Stimulated activated CD4-positive, alpha-beta T cell treated with anti-CD3 and anti-CD28 coated beads, TNF-alpha, amount 100 ng/mL, for 1 hour (primary cell): Measurements from ENCODE around the gene PCSK6.
"Not testable (repeated sequence)": the region's sequence is repeated elsewhere in the genome, so short reads cannot be mapped to it uniquely, and the experiment has no call there.

Experiments
- DNase-seq, 3 donors: peaks; one replicate each; pipeline ENCODE4 v3.0.0-alpha.2; 2020; ENCODE audit warnings: low read depth in 3 of 3, low spot score in 1 of 3

PCSK6 gene

DNA sequence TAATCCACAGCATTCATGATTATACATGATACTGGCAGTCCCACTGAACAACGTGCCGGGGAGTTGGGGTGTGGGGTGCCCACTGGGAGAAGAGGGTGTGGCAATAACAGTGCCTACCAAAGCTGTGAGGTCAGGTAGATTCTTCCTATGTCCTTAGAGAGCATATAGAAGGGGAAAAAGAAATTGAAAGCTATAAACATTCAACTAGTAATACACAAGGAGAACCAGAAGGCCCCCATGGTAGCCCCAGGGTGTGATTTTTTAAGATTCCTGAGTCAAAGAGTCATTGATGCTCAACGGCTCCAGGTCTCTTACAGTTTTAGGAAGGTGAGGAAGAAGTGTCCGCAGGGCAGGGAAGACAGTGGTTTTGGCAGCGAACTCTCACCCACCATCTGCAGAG lies 25.8 kb downstream of the PCSK6 start:
- not testable (repeated sequence) for DNase-seq

DNA sequence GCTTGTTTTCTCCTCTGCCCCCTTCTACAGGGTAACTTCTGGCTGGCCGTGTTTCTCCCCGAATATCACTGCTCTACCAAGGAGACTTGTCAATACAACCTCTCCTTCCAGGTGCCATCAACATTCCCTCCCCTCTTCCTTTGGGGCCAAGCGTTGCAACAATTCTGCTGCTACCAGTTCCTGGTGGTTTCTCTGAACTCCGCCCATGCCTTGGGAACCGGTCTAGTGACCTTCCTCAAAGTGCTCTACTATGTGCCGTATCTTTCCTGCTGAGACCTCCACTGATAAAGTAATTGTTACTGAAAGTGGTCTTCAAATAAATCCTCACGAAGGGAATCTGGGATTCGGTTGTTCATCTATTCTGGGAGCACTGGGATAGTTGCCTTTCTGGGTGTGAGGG lies 26.2 kb downstream of the PCSK6 start:
- no peak for DNase-seq

DNA sequence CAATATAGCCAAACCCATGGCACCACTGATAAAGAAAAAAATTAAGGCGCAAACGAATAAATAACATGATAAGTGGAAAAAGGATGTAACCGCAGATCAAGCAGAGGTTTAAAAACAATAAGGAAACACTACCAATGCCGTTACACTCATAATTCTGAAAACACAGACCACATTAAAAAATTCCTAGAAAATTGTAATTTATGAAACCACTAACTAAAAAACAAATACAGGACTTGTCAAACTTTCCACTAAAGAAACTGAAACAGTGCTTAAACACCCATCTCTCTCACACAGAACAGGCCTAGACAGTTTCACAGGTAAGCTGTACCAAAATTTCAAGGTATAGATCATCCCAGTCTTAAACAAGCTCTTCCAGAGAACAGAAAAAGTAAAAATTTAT lies 28.4 kb downstream of the PCSK6 start:
- no peak for DNase-seq

DNA sequence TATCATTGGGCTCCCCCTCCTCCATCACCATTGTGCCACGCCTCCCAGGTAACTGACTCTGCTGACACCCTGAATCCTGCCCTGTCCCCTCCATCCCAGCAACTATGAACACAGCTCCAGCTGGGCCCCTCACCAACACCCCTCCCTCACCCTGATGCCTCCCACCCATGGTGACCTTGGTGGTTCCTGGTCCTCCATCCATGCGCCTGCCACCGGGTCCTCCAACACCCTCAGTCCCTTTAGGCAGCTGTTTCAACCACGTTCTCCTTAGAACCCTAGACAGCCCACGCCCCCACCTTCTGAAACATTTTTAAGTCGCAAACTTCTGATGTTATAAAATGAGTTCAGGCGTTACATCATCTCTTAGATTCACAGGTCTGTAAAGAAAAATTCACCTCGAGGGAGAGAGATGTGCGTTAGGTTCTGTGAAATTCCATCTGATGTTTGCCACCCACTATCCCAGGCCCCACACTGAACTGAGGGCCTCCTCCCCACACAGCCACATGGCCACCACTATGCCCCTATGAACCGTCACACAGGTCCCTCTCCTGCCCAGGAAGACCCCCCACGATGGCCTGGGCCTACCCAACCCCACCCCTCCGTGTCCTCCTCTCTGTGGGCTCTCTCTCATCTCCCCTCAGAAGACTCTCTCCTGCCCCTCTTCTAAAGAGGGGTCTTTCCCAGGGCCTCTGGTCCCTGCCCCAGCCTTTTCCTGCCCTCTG lies 29.8 kb downstream of the PCSK6 start:
- no peak for DNase-seq

DNA sequence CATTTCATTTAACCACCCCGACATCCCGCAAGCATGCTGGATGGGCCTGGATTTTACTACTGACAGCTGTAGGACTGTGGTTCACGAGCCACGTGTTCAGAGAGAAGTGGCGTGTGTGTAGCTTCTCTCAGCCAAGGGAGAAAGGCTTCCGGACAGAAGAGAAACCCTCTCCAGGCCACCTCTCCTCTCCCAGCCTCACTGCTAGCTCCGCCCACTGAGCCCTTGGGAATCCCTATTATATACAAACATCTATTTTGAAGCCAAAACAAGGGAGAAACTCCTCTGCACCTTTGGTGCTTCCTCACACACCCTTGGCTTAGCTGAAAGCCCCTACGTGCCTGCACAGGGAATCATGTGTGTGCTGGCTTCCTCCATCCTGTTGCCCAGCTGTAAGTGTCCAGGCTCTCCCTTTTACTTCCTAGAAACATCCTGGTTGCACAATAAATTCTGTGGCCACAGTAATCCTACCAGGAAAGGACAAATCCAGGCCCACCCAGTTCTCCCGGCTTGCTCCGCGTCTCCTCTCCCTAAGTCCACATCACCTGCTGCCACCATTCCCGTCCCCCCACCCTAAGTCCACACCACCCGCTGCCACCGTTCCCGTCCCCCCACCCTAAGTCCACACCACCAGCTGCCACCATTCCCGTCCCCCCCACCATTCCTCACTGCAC lies 30.5 kb downstream of the PCSK6 start:
- DNase-seq: no peak

DNA sequence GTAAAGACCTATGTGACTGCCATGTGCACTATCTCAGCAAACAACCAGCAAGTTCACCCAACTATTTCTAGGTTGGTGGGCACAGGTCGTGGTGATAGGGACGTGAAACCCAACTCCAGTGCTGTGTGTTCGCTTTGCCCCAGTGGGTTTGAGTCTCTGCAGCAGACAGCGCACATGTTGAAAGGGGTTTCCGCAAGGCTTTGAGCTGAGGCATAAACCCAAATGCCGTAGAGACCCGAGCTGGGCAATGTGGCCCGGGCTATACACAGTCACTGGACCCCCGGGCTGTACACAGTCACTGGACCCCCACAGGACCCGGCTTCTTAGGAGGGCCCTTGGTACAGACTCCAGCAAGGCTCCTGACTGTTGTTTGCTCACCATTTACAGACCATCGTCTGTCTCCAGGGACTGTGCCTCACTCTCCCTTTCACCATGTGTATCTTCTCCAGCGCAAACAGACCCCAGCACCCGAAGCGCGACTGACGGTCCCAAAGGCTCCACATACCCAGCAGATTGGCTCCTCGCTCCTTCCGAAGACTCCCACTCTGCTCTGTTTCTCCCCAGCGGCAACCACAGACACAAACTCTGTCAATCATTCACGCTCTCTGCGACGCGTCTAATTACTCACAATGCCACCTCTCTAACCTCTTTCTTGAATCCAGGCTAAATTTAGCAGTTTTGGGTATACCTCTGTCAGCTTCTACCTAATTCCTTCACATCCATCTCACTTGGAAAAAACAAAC lies 31.2 kb downstream of the PCSK6 start:
- no peak for DNase-seq

DNA sequence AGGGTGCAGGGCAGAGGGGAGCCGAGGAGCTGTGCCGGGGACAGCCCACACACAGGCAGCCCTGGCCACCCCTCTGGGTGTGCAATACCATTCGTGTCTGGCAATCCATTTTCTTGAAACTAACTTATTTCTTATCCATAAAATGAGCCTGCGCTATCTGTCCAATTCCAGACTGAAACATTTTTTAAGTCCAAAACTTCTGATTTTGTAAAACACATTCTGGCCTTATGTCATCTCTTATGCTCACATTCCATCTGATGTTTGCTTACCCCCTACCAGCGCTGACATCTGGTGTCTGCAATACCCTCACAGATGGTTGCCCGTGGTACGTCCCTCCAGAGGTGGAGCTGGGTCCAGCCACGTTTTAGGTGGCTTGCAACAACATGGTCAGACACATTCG lies 31.8 kb downstream of the PCSK6 start:
- no peak for DNase-seq

DNA sequence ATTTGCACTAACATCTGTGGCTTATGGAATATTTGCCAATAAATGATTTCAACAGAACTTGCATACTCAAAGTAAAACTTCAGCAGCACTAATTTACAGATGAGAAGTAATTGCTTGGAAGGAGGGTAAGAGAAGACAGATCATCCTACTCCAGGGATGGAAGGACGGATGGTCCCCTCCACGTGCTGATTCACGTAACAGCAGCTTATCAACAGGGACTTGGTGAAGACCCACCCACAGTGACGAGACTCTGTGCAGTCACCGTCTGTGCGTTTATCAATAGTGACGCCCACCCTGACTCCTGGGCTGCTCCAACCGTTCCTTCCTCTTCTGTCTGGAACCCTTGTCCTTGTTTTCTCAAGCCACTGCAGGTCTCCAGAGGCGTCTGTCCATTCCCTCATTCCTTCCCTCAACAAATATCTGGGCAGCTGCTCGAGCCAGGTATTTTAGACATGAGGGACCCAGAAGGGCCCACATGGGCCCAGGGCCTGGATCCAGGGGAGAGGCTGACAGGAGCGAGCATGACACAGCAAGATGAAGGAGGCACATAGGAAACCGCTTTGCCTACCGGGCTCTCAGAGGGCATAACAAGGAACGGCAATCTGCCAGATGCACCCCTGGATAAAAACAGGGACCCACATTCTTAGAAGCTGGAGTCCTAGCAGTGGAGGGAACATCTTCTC lies 33.3 kb downstream of the PCSK6 start:
- no peak for DNase-seq

DNA sequence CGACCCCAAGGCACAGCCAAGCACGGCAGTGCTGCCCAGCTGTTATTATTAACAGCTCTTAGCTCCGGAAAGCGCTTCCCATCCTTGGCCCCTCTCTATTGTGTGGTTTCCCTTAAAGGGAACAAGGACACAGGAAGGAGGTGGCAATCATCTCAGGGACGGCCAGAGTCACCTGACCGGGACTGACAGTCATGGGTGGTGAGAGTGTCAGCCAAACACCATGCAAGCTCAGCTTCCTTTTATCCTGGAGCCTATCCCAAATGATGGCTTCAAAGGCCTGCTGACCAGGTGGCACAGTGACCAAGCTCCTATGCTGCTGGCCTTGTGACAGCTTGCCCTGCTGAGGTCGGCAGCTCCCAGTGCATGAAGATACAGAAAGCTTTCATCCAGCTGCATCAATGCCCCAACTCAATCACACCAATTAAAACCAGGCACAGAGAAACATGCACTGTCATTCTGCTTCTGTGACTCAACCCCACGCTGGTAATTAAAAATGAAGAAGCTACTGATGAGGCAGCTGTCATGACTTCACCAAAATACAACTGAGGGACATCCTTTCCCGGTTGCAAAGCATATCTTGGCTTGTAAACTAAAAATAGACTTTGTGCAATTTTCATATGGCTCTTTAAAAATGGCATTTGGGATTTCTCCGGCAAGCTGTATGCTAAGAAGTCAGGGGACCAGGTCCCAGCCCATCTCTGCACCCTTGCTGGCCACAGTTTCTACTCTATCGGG lies 34.0 kb downstream of the PCSK6 start:
- no peak for DNase-seq

DNA sequence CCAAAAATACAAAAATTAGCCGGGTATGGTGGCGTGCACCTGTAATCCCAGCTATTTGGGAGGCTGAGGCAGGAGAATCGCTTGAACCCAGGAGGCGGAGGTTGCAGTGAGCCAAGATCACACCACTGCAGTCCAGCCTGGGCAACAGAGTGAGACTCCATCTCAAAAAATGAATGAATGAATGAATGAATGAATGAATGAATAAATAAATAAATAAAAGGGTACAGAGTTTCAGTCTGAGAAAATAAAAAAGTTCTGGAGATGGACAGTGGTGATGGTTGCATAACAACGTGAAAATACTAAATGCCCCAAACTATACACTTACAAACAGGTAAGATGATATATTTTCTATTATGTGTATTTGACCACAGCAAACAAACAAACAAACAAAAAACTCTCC lies 34.7 kb downstream of the PCSK6 start:
- not testable (repeated sequence) for DNase-seq

DNA sequence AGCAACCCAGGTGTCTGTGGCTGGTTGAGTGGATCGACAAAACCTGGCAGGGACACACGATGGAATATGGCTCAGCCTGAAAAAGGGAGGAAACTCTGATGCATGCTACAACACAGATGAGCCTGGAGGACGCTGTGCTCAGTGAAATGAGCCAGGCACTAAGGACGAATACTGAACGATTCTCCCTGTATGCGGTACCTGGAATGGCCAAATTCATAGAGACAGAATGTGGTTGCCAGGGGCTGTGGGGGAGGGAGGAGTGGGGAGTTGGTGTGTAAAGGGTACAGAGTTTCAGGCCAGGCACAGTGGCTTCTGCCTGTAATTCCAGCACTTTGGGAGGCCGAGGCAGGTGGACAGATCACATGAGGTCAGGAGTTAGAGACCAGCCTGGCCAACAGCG lies 35.1 kb downstream of the PCSK6 start:
- DNase-seq: no peak

DNA sequence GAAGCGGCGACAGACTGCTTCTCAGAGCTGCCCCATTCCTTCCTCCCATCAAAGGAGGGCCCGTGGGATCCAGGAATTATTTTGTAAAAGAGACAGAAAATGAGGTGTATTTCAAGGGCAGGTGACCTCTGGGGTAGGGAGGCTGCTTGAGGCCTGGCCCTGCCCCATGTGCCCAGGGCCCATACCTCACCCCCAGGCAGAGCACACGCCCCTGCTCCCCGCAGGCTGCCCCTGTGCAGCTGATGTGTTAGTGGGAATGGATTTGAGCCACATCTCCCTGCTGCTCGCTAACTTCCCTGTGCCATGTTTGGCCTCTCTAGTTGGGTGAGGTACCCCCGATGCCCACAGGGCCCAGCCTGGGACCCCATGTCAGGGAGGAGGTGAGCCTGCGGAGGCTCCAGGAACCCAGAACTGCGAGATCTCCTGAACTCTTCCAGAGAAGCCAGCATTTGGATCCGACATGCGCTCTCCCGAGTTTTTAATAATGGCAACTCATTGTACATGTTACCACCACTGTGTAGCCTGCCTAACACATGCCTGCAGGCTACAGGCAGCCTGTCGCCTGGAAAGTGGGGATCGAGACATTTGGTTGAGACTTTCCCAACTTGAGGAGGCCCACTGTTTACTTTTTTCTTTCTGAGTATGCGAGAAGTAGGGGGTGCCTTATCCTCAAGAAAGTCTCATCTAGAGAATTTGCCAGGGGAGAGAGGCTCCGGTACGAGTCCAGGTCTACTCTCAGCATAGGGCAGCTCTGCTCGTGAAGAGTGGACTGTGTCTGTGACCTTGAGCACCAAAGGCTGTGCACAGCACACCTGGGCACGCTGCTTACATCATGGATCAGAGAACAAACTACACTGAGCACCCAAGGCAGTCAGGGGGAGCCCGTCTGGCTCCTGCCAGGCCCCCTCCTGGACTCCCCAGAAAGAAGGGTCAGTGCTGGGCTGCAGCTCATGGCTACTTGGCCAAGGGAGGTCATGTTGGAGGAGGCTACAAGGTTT lies 36.1 kb downstream of the PCSK6 start:
- no peak for DNase-seq

DNA sequence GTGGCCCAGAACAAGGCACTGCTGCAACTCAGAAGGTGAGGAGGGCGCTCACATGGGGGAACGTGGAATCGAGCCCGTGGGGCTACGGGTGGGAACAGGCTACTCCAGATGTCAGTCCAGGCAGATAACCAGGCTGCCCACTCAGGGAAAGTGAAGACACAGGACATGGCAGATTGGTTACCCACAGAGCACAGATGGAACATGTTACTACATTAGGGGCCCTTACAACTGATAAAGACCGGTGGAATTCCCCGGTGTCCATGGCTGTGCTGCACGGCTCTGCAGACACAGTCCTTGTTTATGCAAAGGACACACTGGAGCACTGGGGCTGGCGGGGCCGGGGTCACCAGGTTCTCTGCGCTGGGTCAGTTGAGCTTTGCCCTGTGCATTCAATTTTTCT lies 36.9 kb downstream of the PCSK6 start:
- DNase-seq: no peak

DNA sequence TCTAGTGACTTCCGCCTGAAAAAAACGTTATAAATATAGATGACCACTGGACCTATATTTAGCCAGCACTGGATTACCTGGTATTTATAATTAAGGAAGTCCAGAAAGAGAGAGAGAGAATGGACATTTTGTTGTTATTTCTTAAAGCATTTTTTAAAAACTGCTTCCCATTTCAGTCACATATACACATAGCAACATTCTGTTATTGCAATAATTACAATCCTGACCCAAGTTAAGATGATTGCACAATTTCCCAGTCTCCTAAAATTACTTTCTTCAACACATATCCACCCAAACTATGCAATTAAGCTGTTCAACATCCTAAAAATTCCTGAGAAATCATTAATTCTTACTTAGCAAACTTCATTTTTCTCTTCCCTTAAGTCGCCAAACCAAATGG lies 37.7 kb downstream of the PCSK6 start:
- no peak for DNase-seq

DNA sequence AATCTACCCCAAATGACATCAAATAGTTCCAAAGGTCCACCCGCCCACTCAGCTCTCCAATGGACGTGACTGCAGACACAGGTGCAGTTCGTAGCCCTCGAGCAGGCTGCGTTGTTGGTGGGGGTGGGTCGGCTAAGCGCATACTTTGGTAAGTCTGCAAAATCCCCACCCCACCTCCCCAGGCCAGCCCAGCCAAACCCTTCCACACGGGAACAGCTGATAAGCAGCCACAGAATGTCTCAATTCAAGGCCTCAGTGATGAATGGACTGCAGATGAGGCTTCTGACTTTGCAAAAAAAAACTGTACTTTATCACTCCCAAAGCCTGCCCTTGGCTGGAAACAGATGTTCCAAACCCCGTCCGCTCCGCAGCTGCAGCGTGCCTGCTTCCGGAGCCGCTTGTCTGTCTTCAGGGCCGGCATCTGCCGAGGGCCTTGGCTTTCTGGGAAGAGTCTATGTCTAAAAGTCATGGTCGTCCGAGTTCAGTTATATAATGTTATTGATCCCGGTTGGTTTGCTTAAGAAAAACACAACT lies 38.2 kb downstream of the PCSK6 start:
- DNase-seq: no peak

DNA sequence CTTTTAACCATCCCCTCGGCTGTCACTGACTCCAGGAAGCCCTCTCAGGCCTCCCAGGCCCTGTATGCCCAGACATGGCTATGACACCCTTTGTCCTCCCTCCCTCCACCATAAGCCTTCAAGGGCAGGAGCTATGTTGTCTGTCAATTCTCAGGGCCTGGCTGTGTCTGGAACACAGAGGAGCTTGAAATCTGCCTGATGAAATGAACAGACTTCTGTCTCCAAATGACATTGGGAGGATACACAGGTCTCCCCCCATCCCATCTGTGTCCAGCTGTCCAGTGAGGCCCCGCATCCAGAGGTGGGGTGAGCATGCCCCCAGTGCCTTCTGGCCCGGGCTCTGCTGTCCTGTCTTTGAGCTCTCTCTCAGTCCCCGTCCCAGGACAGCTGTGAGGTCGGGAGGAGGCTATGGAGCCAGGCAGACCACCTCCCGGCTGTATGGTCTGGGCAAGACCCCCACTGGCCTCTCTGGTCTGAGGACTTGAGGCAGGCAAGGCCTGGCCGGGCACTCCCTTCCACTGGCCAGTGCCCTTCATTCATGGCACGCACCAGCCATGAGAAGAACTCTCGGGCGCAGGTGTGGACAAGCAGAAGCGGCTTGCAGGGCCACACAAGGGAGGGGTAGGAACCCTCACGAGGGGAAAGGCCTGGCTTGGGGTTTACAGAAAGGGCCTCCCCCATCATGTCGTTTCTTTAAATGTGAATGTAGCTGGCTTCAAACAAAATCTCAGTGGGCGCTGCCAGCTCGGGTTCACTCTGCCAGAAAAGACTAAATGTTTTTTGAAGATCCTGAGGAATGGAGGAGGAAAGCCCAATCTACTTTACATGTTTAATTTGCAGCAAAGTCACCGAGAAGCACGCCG lies 38.9 kb downstream of the PCSK6 start:
- no peak for DNase-seq

DNA sequence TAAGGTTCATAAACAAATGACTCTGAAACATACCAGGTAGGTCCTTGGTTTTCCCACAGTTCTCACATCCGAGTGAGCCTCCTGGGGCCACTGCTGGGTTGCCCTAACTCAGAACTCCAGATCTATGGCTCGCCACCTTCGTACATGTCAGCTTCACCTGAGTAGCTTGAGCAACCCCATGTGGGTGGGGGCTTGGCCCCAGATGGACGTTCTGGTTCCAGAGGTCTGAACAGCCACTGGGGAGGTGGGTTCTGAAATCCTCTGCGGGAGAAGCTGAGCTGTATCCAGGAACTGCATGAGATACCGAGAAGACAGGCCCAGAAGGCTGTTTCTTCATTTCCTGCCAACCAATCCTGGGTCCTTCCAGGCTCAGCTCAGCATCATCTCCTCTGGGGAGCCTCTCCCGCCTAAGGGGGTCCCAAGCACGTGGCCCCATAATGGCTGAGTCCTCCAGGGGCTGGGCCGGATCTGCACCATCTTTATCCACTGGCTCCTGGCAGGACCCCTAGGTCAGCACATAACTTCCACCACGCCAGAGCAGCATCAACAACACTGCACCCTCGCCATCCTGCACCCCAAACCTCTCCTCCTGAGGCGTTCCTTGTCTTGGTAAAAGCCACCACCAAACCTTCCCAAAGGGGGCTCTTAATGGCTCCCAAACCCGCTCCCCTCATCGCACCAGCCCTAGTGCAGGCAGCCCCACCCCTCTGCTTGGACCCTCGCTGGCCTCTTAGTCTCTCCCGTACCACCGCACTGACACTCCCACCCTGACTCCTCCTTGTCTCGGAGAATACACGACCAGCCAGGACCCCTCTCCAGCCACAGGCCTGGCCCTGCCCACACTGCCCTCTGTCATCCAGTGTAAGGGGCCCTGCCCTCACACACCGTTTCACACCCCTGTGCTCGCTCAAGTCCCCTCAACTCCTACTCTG lies 39.8 kb downstream of the PCSK6 start:
- no peak for DNase-seq

DNA sequence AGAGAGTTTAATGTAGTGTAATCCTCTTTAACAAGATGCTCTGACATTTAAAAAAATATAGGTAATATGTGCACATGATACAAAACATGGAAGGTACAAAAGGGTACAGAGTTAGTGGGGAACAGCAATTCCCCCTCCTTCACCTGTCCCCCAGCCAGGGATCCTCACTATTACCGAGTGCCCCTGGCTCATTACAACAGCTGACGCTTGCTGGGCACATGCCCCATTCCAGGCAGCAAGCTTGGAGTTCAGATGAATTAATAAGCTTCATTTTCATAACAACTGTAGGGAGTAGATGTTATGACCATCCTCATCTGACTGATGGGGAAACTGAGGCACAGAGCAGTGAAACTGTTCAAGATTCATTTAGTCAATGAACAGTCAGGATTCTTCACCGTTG lies 41.2 kb downstream of the PCSK6 start:
- no peak for DNase-seq
